A549 (cell line): ENCODE data around the gene TSGA10IP. TPM values are rescaled to one million over a fixed set of nuclear protein-coding genes. Genes with fewer than 3 reads are reported as not detected.

Source experiments
- BCL3 ChIP-seq: fragments of >200 bp; sonication (Bioruptor Twin); formaldehyde crosslinking; IDR thresholded peaks from 3 replicates; pipeline ENCODE4 v1.6.1; 2016
- CBX2 ChIP-seq: fragments of 200-600 bp; sonication (generic); IDR thresholded peaks from 2 replicates; pipeline ENCODE4 v1.6.1; 2016; ENCODE audit warnings: low read depth, mild to moderate bottlenecking, borderline replicate concordance
- CBX8 ChIP-seq: fragments of 200-600 bp; sonication (generic); IDR thresholded peaks from 2 replicates; pipeline ENCODE4 v1.6.1; 2016
- CEBPB ChIP-seq, 2 experiments: fragments of >200 bp in 1 of 2; sonication (Bioruptor Twin) in 1 of 2; formaldehyde crosslinking in 1 of 2; IDR thresholded peaks; 2 replicates each; pipeline ENCODE4 v1.6.1; 2012 to 2016
- CHD2 ChIP-seq: fragments of 150-350 bp; IDR thresholded peaks from 2 replicates; pipeline ENCODE4 v1.6.1; 2014; ENCODE audit warnings: low read length; ENCODE audit not compliant: partially characterized antibody
- CHD4 ChIP-seq: fragments of 200-600 bp; sonication (generic); IDR thresholded peaks from 2 replicates; pipeline ENCODE4 v1.6.1; 2016; ENCODE audit warnings: antibody characterized with exemption, mild to moderate bottlenecking, borderline replicate concordance
- CTCF ChIP-seq: fragments of >200 bp; sonication (Bioruptor Twin); formaldehyde crosslinking; IDR thresholded peaks from 3 replicates; pipeline ENCODE4 v1.5.1; 2016
- EHF ChIP-seq: fragments of 250-450 bp; sonication (Bioruptor Pico); IDR thresholded peaks from 2 replicates; pipeline ENCODE4 v1.5.0; 2020; ENCODE audit warnings: mild to moderate bottlenecking
- EHMT2 ChIP-seq: fragments of 200-600 bp; sonication (generic); IDR thresholded peaks from 2 replicates; pipeline ENCODE4 v1.6.1; 2016; ENCODE audit warnings: antibody characterized with exemption, low read depth, mild to moderate bottlenecking, moderate library complexity
- ELK1 ChIP-seq: fragments of 150-350 bp; IDR thresholded peaks from 2 replicates; pipeline ENCODE4 v1.6.1; 2014; ENCODE audit warnings: low read depth, mild to moderate bottlenecking, low read length
- ESRRA ChIP-seq: fragments of 150-350 bp; IDR thresholded peaks from 2 replicates; pipeline ENCODE4 v1.6.1; 2014; ENCODE audit warnings: mild to moderate bottlenecking, low read length, borderline replicate concordance
- FOSB ChIP-seq: fragments of 250-450 bp; sonication (Bioruptor Pico); IDR thresholded peaks from 2 replicates; pipeline ENCODE4 v1.5.0; 2020; ENCODE audit warnings: mild to moderate bottlenecking, moderate library complexity
- HDAC2 ChIP-seq: fragments of 200-600 bp; sonication (generic); IDR thresholded peaks from 2 replicates; pipeline ENCODE4 v1.6.1; 2016
- HES2 ChIP-seq: fragments of >200 bp; sonication (Bioruptor Twin); formaldehyde crosslinking; IDR thresholded peaks from 2 replicates; pipeline ENCODE4 v1.6.1; 2016
- HMGXB4 ChIP-seq: fragments of 250-450 bp; sonication (Bioruptor Pico); IDR thresholded peaks from 2 replicates; pipeline ENCODE4 v1.5.0; 2021; ENCODE audit warnings: mild to moderate bottlenecking, moderate library complexity, borderline replicate concordance
- HOXA7 ChIP-seq: fragments of 250-450 bp; sonication (Bioruptor Pico); IDR thresholded peaks from 2 replicates; pipeline ENCODE4 v1.5.0; 2020; ENCODE audit warnings: mild to moderate bottlenecking, moderate library complexity
- HOXB13 ChIP-seq: fragments of 250-450 bp; sonication (Bioruptor Pico); IDR thresholded peaks from 2 replicates; pipeline ENCODE4 v1.5.0; 2020; ENCODE audit warnings: low read depth, mild to moderate bottlenecking, moderate library complexity
- HOXB5 ChIP-seq: fragments of 250-450 bp; sonication (Bioruptor Pico); IDR thresholded peaks from 2 replicates; pipeline ENCODE4 v1.5.0; 2020; ENCODE audit warnings: mild to moderate bottlenecking, moderate library complexity
- KDM5A ChIP-seq: fragments of 200-600 bp; sonication (generic); IDR thresholded peaks from 2 replicates; pipeline ENCODE4 v1.6.1; 2016; ENCODE audit warnings: antibody characterized with exemption, mild to moderate bottlenecking
- MAX ChIP-seq: IDR thresholded peaks from 2 replicates; pipeline ENCODE4 v1.6.1; 2012
- MAZ ChIP-seq: fragments of 150-350 bp; IDR thresholded peaks from 2 replicates; pipeline ENCODE4 v1.6.1; 2014; ENCODE audit warnings: antibody characterized with exemption, low read depth, low read length, borderline replicate concordance
- NFE2L2 ChIP-seq: fragments of 150-350 bp; conservative IDR thresholded peaks from 2 replicates; pipeline ENCODE4 v1.6.1; 2014; ENCODE audit warnings: low read length
- NR3C1 ChIP-seq: fragments of >200 bp; sonication (Bioruptor Twin); formaldehyde crosslinking; IDR thresholded peaks from 3 replicates; pipeline ENCODE4 v1.6.1; 2017
- PBX3 ChIP-seq: IDR thresholded peaks from 2 replicates; pipeline ENCODE4 v1.6.1; 2012
- PHF8 ChIP-seq: fragments of 200-600 bp; sonication (generic); IDR thresholded peaks from 2 replicates; pipeline ENCODE4 v1.6.1; 2016; ENCODE audit warnings: low read depth, mild to moderate bottlenecking, antibody characterized with exemption, moderate library complexity, borderline replicate concordance
- POLR2AphosphoS2 ChIP-seq: conservative IDR thresholded peaks from 2 replicates; pipeline ENCODE4 v1.6.1; 2012; ENCODE audit warnings: low read length, improper control_type of control experiment, inconsistent platforms
- RNF2 ChIP-seq: fragments of 200-600 bp; sonication (generic); IDR thresholded peaks from 2 replicates; pipeline ENCODE4 v1.6.1; 2016; ENCODE audit warnings: low read depth, mild to moderate bottlenecking, antibody characterized with exemption, moderate library complexity, borderline replicate concordance
- SMC3 ChIP-seq: fragments of >200 bp; sonication (Bioruptor Twin); formaldehyde crosslinking; IDR thresholded peaks from 3 replicates; pipeline ENCODE4 v1.6.1; 2018; ENCODE audit warnings: inconsistent platforms
- TFCP2L1 ChIP-seq: fragments of 250-450 bp; sonication (Bioruptor Pico); IDR thresholded peaks from 2 replicates; pipeline ENCODE4 v1.5.0; 2021; ENCODE audit warnings: mild to moderate bottlenecking
- ZFP36 ChIP-seq: fragments of 450-650 bp; IDR thresholded peaks from 2 replicates; pipeline ENCODE4 v1.6.1; 2014; ENCODE audit warnings: borderline replicate concordance; ENCODE audit not compliant: partially characterized antibody
- ZSCAN20 ChIP-seq: fragments of 250-450 bp; sonication (Bioruptor Pico); IDR thresholded peaks from 2 replicates; pipeline ENCODE4 v1.8.0; 2022; ENCODE audit warnings: mild to moderate bottlenecking, moderate library complexity
- polyA plus RNA-seq, 4 experiments: library from polyadenylated mRNA; depleted of rRNA in 3 of 4; stranded (reverse); fragments of >200 nt; fragmentation: RNase III in 1 of 4; extraction: RNeasy Plus Mini Kit Qiagen cat#74134 plus additional on column Dnase treatment in 1 of 4; gene quantifications; 2 replicates in 3 of 4; 3 replicates in 1 of 4; pipeline ENCODE4 v1.2.3, GENCODE V29; 2011 to 2017

TSGA10IP gene
- polyA plus RNA-seq, 2 of the 4 experiments (the other 2 are of a cell fraction) = not detected

GRCh38 chr11:65915821-65916251 lies 29.4 kb upstream of the TSGA10IP start (continued):
- TF ChIP-seq CBX2 = no peak
- TF ChIP-seq CBX8 = no peak
- no peak for TF ChIP-seq HES2
- no peak for TF ChIP-seq MAZ
- TF ChIP-seq BCL3 = 0 out of 3 replicates have a peak, but pooled peaks have one; percentile 62
- no peak for TF ChIP-seq ESRRA
- no peak for TF ChIP-seq NR3C1
- no peak for TF ChIP-seq ELK1
- TF ChIP-seq HOXB5 (CRISPR knock-in tag) = peak; percentile 51; the same call in 1 of the 2 replicates
- TF ChIP-seq CTCF = no peak
- no peak for TF ChIP-seq PHF8
- no peak for TF ChIP-seq CHD2
- no peak for TF ChIP-seq EHMT2
- TF ChIP-seq ZSCAN20 (CRISPR knock-in tag) = no peak
- TF ChIP-seq ZFP36 = no peak
- peak in 1 of 2 experiments; percentile 51; a peak in 1 of 4 replicates for TF ChIP-seq CEBPB (IDR thresholded peaks at IDR 0.05)
- peak; percentile 90 for TF ChIP-seq MAX
- peak; percentile 75 for TF ChIP-seq PBX3
- peak; percentile 85 for TF ChIP-seq NFE2L2
- TF ChIP-seq HOXB13 (CRISPR knock-in tag) = peak; percentile 75; the same call in 1 of the 2 replicates
- TF ChIP-seq HOXA7 (CRISPR knock-in tag) = peak; percentile 70; the same call in 1 of the 2 replicates
- no peak for TF ChIP-seq RNF2
- TF ChIP-seq TFCP2L1 (CRISPR knock-in tag) = no peak
- peak; percentile 85 for TF ChIP-seq FOSB (CRISPR knock-in tag)
- no peak for TF ChIP-seq POLR2AphosphoS2
- no peak for TF ChIP-seq HMGXB4 (CRISPR knock-in tag)
- TF ChIP-seq HDAC2 = no peak
- 0 out of 3 replicates have a peak, but pooled peaks have one; percentile 11 for TF ChIP-seq SMC3
- TF ChIP-seq CHD4 = no peak
- no peak for TF ChIP-seq KDM5A
- TF ChIP-seq EHF = no peak
